HepG2 (cell line): ENCODE measurements around the gene TMEM87B. TPM values are rescaled to one million over a fixed set of nuclear protein-coding genes. Genes with fewer than 3 reads are reported as not detected.
A peak's percentile ranks its signal among the peaks of the same experiment; 100 is the strongest.

Experiments
- ATAC-seq: fragments of 200-7000 bp; cut with Tn5 transposase; 3 replicates; pipeline ENCODE4 v1.9.1; 2020; ENCODE audit warnings: mild to moderate bottlenecking, moderate library complexity
- BruUV-seq: library from RNA; stranded (reverse); fragments of 400-500 nt; replicated peaks from 2 replicates; lab custom pipeline; 2021; lab: Mats Ljungman, UMichigan
- CTCF ChIA-PET: fragments of 300-600 bp; formaldehyde crosslinking; extraction: SDS; loops from one replicate; lab custom pipeline; 2021; ENCODE audit warnings: low total read pairs, inconsistent platforms, low intra/inter-chr PET ratio; lab: Yijun Ruan, JAX
- POLR2A ChIA-PET: fragments of 350-600 bp; sonication (Branson Sonifier 250); formaldehyde crosslinking; loops from one replicate; lab custom pipeline; 2020; ENCODE audit warnings: antibody characterized with exemption, inconsistent platforms; lab: Yijun Ruan, JAX
- DNase-seq: peaks from one replicate; pipeline ENCODE4 v3.0.0-alpha.2; 2015; ENCODE audit warnings: low spot score
- FAIRE-seq: peaks from 3 replicates; lab custom pipeline; 2011; peaks lifted over from hg19 to GRCh38; lab: Jason Lieb, UNC
- H2AFZ ChIP-seq: one replicate; pipeline ENCODE4 v1.6.1; 2011; ENCODE audit warnings: low read length, inconsistent platforms
- H3K27ac ChIP-seq: fragments of 300-600 bp; 3 replicates; pipeline ENCODE4 v1.8.0; 2011; ENCODE audit warnings: mixed run types, mild to moderate bottlenecking, mixed read lengths, low read length, inconsistent platforms; ENCODE audit not compliant: insufficient read depth; ENCODE audit errors: extremely low read length
- H3K27me3 ChIP-seq, 2 experiments: fragments of 200-600 bp in 1 of 2; 2 replicates in 1 of 2; 3 replicates in 1 of 2; pipeline versions ENCODE4 v1.6.0 to v1.8.0; 2011; ENCODE audit warnings: low read length in 2 of 2, mild to moderate bottlenecking in 2 of 2, moderate library complexity in 2 of 2, inconsistent platforms in 1 of 2; ENCODE audit not compliant: insufficient read depth in 2 of 2, control insufficient read depth in 1 of 2
- H3K36me3 ChIP-seq, 2 experiments: fragments of 200-600 bp in 1 of 2; replicated peaks in 1 of 2; 2 replicates in 1 of 2; 3 replicates in 1 of 2; pipeline versions ENCODE4 v1.5.1 to v1.8.0; 2011; ENCODE audit warnings: low read length in 2 of 2, inconsistent platforms in 1 of 2; ENCODE audit not compliant: insufficient read depth in 2 of 2, control insufficient read depth in 1 of 2
- H3K4me1 ChIP-seq: 2 replicates; pipeline ENCODE4 v1.5.1; 2012; ENCODE audit warnings: low read length, inconsistent platforms; ENCODE audit not compliant: insufficient read depth
- H3K4me2 ChIP-seq: 2 replicates; pipeline ENCODE4 v1.6.0; 2011; ENCODE audit warnings: low read depth, low read length, inconsistent platforms
- H3K4me3 ChIP-seq, 3 experiments: fragments of 200-600 bp in 1 of 3; sonication (generic), shearing (Covaris generic) in 1 of 3; replicated peaks in 1 of 3; 2 replicates each; pipeline ENCODE4 v1.5.1; 2011 to 2016; ENCODE audit warnings: low read length in 3 of 3, inconsistent platforms in 2 of 3, low read depth in 2 of 3, mild to moderate bottlenecking in 2 of 3, control low read depth in 1 of 3, mixed read lengths in 1 of 3; ENCODE audit not compliant: insufficient read depth in 1 of 3
- H3K79me2 ChIP-seq: one replicate; pipeline ENCODE4 v1.6.1; 2011; ENCODE audit warnings: low read length, inconsistent platforms; ENCODE audit not compliant: insufficient read depth
- H3K9ac ChIP-seq: 2 replicates; pipeline ENCODE4 v1.6.0; 2011; ENCODE audit warnings: mild to moderate bottlenecking, low read depth, low read length, inconsistent platforms; ENCODE audit not compliant: insufficient read depth
- H3K9me3 ChIP-seq: 2 replicates; pipeline ENCODE4 v1.5.1; 2012; ENCODE audit warnings: mild to moderate bottlenecking, low read length
- H4K20me1 ChIP-seq: 2 replicates; pipeline ENCODE4 v1.6.0; 2011; ENCODE audit warnings: inconsistent platforms, mild to moderate bottlenecking, low read length, moderate library complexity; ENCODE audit not compliant: insufficient read depth
- CENPBD1 ChIP-seq: sonication (generic); formaldehyde crosslinking; IDR thresholded peaks from 2 replicates; pipeline ENCODE4 v1.8.0; 2022; ENCODE audit warnings: missing genetic modification reagents, low read depth, mild to moderate bottlenecking, borderline replicate concordance
- GRHL1 ChIP-seq: sonication (generic); formaldehyde crosslinking; conservative IDR thresholded peaks from 2 replicates; pipeline ENCODE4 v1.8.0; 2022; ENCODE audit warnings: missing genetic modification reagents
- HNF4G ChIP-seq, 2 experiments: sonication (generic) in 1 of 2; formaldehyde crosslinking in 1 of 2; IDR thresholded peaks; 2 replicates each; pipeline versions ENCODE4 v1.4.0 to v1.6.1; 2011 to 2020; ENCODE audit warnings: borderline replicate concordance in 2 of 2, low read depth in 2 of 2, mild to moderate bottlenecking in 2 of 2, low read length in 1 of 2, missing genetic modification reagents in 1 of 2, moderate library complexity in 1 of 2
- NR0B2 ChIP-seq: sonication (generic); formaldehyde crosslinking; IDR thresholded peaks from 2 replicates; pipeline ENCODE4 v1.4.0; 2020; ENCODE audit warnings: mild to moderate bottlenecking, missing genetic modification reagents
- PAWR ChIP-seq: sonication (generic); formaldehyde crosslinking; IDR thresholded peaks from 2 replicates; pipeline ENCODE4 v1.4.0; 2020; ENCODE audit warnings: missing genetic modification reagents, mild to moderate bottlenecking, borderline replicate concordance
- POGK ChIP-seq: sonication (generic); formaldehyde crosslinking; conservative IDR thresholded peaks from 2 replicates; pipeline ENCODE4 v1.8.0; 2022; ENCODE audit warnings: mild to moderate bottlenecking, moderate library complexity, missing genetic modification reagents
- RXRB ChIP-seq: IDR thresholded peaks from 2 replicates; pipeline ENCODE4 v1.6.1; 2016; ENCODE audit warnings: borderline replicate concordance, missing genetic modification reagents, missing compliant biosample characterization
- SMAD3 ChIP-seq: sonication (generic); formaldehyde crosslinking; IDR thresholded peaks from 2 replicates; pipeline ENCODE4 v1.4.0; 2020; ENCODE audit warnings: missing genetic modification reagents
- SNRNP70 ChIP-seq: fragments of 200-400 bp; formaldehyde crosslinking; IDR thresholded peaks from 2 replicates; pipeline ENCODE4 v1.6.1; 2017; ENCODE audit warnings: mild to moderate bottlenecking, low read depth, low read length, moderate library complexity
- SOX13 ChIP-seq, 3 experiments: fragments of 450-650 bp in 1 of 3; sonication (generic) in 1 of 3; formaldehyde crosslinking in 1 of 3; IDR thresholded peaks in 2 of 3; conservative IDR thresholded peaks in 1 of 3; 2 replicates each; pipeline versions ENCODE4 v1.5.0 to v1.6.1; 2016 to 2020; ENCODE audit warnings: antibody characterized with exemption in 1 of 3, mild to moderate bottlenecking in 1 of 3, missing compliant biosample characterization in 1 of 3, missing genetic modification reagents in 1 of 3, moderate library complexity in 1 of 3
- SOX5 ChIP-seq: IDR thresholded peaks from 2 replicates; pipeline ENCODE4 v1.6.1; 2016; ENCODE audit warnings: borderline replicate concordance
- ZBTB14 ChIP-seq: sonication (generic); formaldehyde crosslinking; IDR thresholded peaks from 2 replicates; pipeline ENCODE4 v1.4.0; 2020; ENCODE audit warnings: missing genetic modification reagents
- ZNF562 ChIP-seq: sonication (generic); formaldehyde crosslinking; IDR thresholded peaks from 2 replicates; pipeline ENCODE4 v1.8.0; 2022; ENCODE audit warnings: missing genetic modification reagents, borderline replicate concordance
- ZNF605 ChIP-seq: sonication (generic); formaldehyde crosslinking; IDR thresholded peaks from 2 replicates; pipeline ENCODE4 v1.8.0; 2022; ENCODE audit warnings: mild to moderate bottlenecking, missing genetic modification reagents
- WGBS: methylation state at CpG from one replicate; pipeline ENCODE4 v1.1.6; 2017; ENCODE audit warnings: low lambda C conversion rate; 5-methylcytosine and 5-hydroxymethylcytosine counted together
- in situ Hi-C: cut with HindIII; loops from 2 replicates; pipeline ENCODE4 v1.10.0; 2017; ENCODE audit warnings: low pct_unique_long_range_greater_than_20kb; ENCODE audit not compliant: extremely low pct_ligation_motif_present
- intact Hi-C: fragments of 100-400 bp; cut with micrococcal nuclease; formaldehyde crosslinking; loops from one replicate; pipeline ENCODE4 v1.10.0; 2022; ENCODE audit not compliant: unreplicated experiment
- polyA plus RNA-seq, 8 experiments: library from polyadenylated mRNA; depleted of rRNA in 3 of 8; stranded (reverse) in 7 of 8; unstranded in 1 of 8; fragments of >200 nt; fragmentation: Illumina TruSeq in 4 of 8; extraction: Trizol in 4 of 8; gene quantifications; 2 replicates each; pipeline versions ENCODE4 v1.2.1 to v1.2.3, GENCODE V29; 2011 to 2016; ENCODE audit warnings: low read depth in 4 of 8, missing spikeins in 1 of 8, mixed read lengths in 1 of 8; ENCODE audit not compliant: insufficient read depth in 1 of 8
- total RNA-seq, 5 experiments: library from RNA; depleted of rRNA; stranded (reverse); fragments of >200 nt; fragmentation: Illumina TruSeq; extraction: Trizol; gene quantifications; 2 replicates each; pipeline ENCODE4 v1.2.3, GENCODE V29; 2016; ENCODE audit warnings: low read depth in 1 of 5
- TF ChIP-seq, protein P1 (sequence below): sonication (generic); formaldehyde crosslinking; IDR thresholded peaks from 2 replicates; pipeline ENCODE4 v1.5.1; 2020; ENCODE audit warnings: mild to moderate bottlenecking, moderate library complexity, missing genetic modification reagents

The TMEM87B gene
- total and polyA plus RNA-seq, 2 of the 13 experiments (the other 11 are each of a cell fraction or from before 2014, with no cell fraction given): 15.1 to 16.2 TPM

- WGBS: 0% methylated on average over 4 of the region's 4 CpGs
- ATAC-seq: peak; percentile 62
- TF ChIP-seq ZNF605 (0 out of 2 replicates have a peak, but pooled peaks have one; percentile 59), CENPBD1 (CRISPR knock-in tag) (no peak), SOX5 (CRISPR knock-in tag) (no peak), SNRNP70 (no peak), ZNF562 (no peak), RXRB (CRISPR knock-in tag) (peak; percentile 74; the same call in 1 of the 2 replicates), PAWR (CRISPR knock-in tag) (no peak), NR0B2 (CRISPR knock-in tag) (no peak), SMAD3 (CRISPR knock-in tag) (no peak), ZBTB14 (no peak), SOX13 (IDR thresholded peaks at IDR 0.05) (no peak), SOX13 (CRISPR knock-in tag; conservative IDR thresholded peaks at IDR 0.05 in 1 of 2, IDR thresholded peaks at IDR 0.05 in 1 of 2) (0 out of 4 replicates have a peak, but pooled peaks of 1 of the 2 experiments have one; percentile 4), HNF4G (IDR thresholded peaks at IDR 0.05; ENCODE audit: borderline replicate concordance, low read depth, low read length) (0 out of 2 replicates have a peak, but pooled peaks have one; percentile 41), HNF4G (CRISPR knock-in tag; IDR thresholded peaks at IDR 0.05; ENCODE audit: borderline replicate concordance, low read depth) (no peak), GRHL1 (CRISPR knock-in tag) (no peak), POGK (CRISPR knock-in tag) (no peak)
- TF ChIP-seq, protein P1, sequence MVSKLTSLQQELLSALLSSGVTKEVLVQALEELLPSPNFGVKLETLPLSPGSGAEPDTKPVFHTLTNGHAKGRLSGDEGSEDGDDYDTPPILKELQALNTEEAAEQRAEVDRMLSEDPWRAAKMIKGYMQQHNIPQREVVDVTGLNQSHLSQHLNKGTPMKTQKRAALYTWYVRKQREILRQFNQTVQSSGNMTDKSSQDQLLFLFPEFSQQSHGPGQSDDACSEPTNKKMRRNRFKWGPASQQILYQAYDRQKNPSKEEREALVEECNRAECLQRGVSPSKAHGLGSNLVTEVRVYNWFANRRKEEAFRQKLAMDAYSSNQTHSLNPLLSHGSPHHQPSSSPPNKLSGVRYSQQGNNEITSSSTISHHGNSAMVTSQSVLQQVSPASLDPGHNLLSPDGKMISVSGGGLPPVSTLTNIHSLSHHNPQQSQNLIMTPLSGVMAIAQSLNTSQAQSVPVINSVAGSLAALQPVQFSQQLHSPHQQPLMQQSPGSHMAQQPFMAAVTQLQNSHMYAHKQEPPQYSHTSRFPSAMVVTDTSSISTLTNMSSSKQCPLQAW (CRISPR knock-in tag): no peak
Measured at GRCh38 chr2:112134120-112134519, 79.1 kb downstream of the TMEM87B start.

More at GRCh38 chr2:112134120-112134519, 79.1 kb downstream of the TMEM87B start:
- H3K4me3 ChIP-seq: no peak overlapping the region
- H4K20me1 ChIP-seq: no peaks in the 10 kb centered on the region
- intact Hi-C loops (no loop called here), in situ Hi-C loops (no loop called here)
- no peaks in the 10 kb centered on the region for H3K79me2 ChIP-seq
- no peak for FAIRE-seq
- peaks cover 33% of the 10 kb centered on the region for H3K4me1 ChIP-seq
- H3K9ac ChIP-seq: no peak overlapping the region
- no peaks in the 10 kb centered on the region for H3K9me3 ChIP-seq
- H3K36me3 ChIP-seq: no peaks in the 10 kb centered on the region
- CTCF ChIA-PET: no interaction called here
- DNase-seq: peak; percentile 39
- BruUV-seq: no TSS peak
- H3K27me3 ChIP-seq: no peaks in the 10 kb centered on the region; a peak in 2 of 5 replicates
- POLR2A ChIA-PET: no interaction called here
- H2AFZ ChIP-seq: no peak overlapping the region
- no peak overlapping the region for H3K27ac ChIP-seq
- peak overlapping the region; percentile 60 for H3K4me2 ChIP-seq
